ENCODE data around the gene CDH18.
"Not testable (repeated sequence)": the region's sequence is repeated elsewhere in the genome, so short reads cannot be mapped to it uniquely, and the experiment has no call there.

CDH18 gene

GRCh38 chr5:19855931-19856330 is 132.1 kb downstream of the CDH18 start:
- no peak overlapping the region for H3K9ac ChIP-seq (ENCODE audit: low read depth, low read length)
- H3K36me3 ChIP-seq (ENCODE audit: insufficient read depth, low read length): no peaks in the 10 kb centered on the region
- 0 out of 2 replicates have a peak, but pooled peaks cover 2% of the 10 kb centered on the region for H3K9me3 ChIP-seq (ENCODE audit: control insufficient read depth, insufficient read depth, low read length)
- no peaks in the 10 kb centered on the region for H3K4me1 ChIP-seq (ENCODE audit: insufficient read depth, low read length)

- Histone ChIP-seq H3K4me1 (ENCODE audit: insufficient read depth, low read length) (no peaks in the 10 kb centered on the region), H3K9ac (ENCODE audit: low read depth, low read length) (no peak overlapping the region), H3K9me3 (ENCODE audit: control insufficient read depth, insufficient read depth, low read length) (0 out of 2 replicates have a peak, but pooled peaks cover 2% of the 10 kb centered on the region), H3K36me3 (ENCODE audit: insufficient read depth, low read length) (no peaks in the 10 kb centered on the region)
These were observed 132.5 kb downstream of the CDH18 start for GRCh38 chr5:19855453-19855852.

GRCh38 chr5:19855031-19855430 is 133.0 kb downstream of the CDH18 start:
- no peak overlapping the region for H3K9ac ChIP-seq (ENCODE audit: low read depth, low read length)
- H3K36me3 ChIP-seq (ENCODE audit: insufficient read depth, low read length): no peaks in the 10 kb centered on the region
- no peaks in the 10 kb centered on the region for H3K4me1 ChIP-seq (ENCODE audit: insufficient read depth, low read length)
- 0 out of 2 replicates have a peak, but pooled peaks cover 2% of the 10 kb centered on the region for H3K9me3 ChIP-seq (ENCODE audit: control insufficient read depth, insufficient read depth, low read length)

GRCh38 chr5:19853616-19854240 is 134.3 kb downstream of the CDH18 start:
- Histone ChIP-seq H3K9ac (ENCODE audit: low read depth, low read length) (no peak overlapping the region), H3K36me3 (ENCODE audit: insufficient read depth, low read length) (no peaks in the 10 kb centered on the region), H3K9me3 (ENCODE audit: control insufficient read depth, insufficient read depth, low read length) (no peaks in the 10 kb centered on the region), H3K4me1 (ENCODE audit: insufficient read depth, low read length) (no peaks in the 10 kb centered on the region)

GRCh38 chr5:19837536-19838174 is 150.3 kb downstream of the CDH18 start:
- H3K36me3 ChIP-seq (ENCODE audit: insufficient read depth, low read length): no peaks in the 10 kb centered on the region
- H3K4me1 ChIP-seq (ENCODE audit: insufficient read depth, low read length): no peaks in the 10 kb centered on the region
- H3K9me3 ChIP-seq (ENCODE audit: control insufficient read depth, insufficient read depth, low read length): no peaks in the 10 kb centered on the region
- no peak overlapping the region for H3K9ac ChIP-seq (ENCODE audit: low read depth, low read length)

- Histone ChIP-seq H3K9me3 (ENCODE audit: control insufficient read depth, insufficient read depth, low read length) (no peaks in the 10 kb centered on the region; the same call in none of the 2 replicates), H3K4me1 (ENCODE audit: insufficient read depth, low read length) (no peaks in the 10 kb centered on the region), H3K36me3 (ENCODE audit: insufficient read depth, low read length) (no peaks in the 10 kb centered on the region), H3K9ac (ENCODE audit: low read depth, low read length) (no peak overlapping the region)
These were observed 152.6 kb downstream of the CDH18 start for GRCh38 chr5:19835442-19835841.

GRCh38 chr5:19812720-19813119 is 175.3 kb downstream of the CDH18 start:
- not testable (repeated sequence) for H3K9me3 ChIP-seq (ENCODE audit: control insufficient read depth, insufficient read depth, low read length); H3K36me3 ChIP-seq (ENCODE audit: insufficient read depth, low read length); H3K4me1 ChIP-seq (ENCODE audit: insufficient read depth, low read length); H3K9ac ChIP-seq (ENCODE audit: low read depth, low read length)

- H3K36me3 ChIP-seq (ENCODE audit: insufficient read depth, low read length): no peaks in the 10 kb centered on the region
- H3K9ac ChIP-seq (ENCODE audit: low read depth, low read length): no peak overlapping the region
- H3K9me3 ChIP-seq (ENCODE audit: control insufficient read depth, insufficient read depth, low read length): no peaks in the 10 kb centered on the region
These were observed 181.2 kb downstream of the CDH18 start for GRCh38 chr5:19806756-19807155.

GRCh38 chr5:19802686-19803085 is 185.3 kb downstream of the CDH18 start:
- peaks cover 4% of the 10 kb centered on the region; the same call in 1 of the 2 replicates for H3K4me1 ChIP-seq (ENCODE audit: insufficient read depth, low read length)
- no peak overlapping the region for H3K9ac ChIP-seq (ENCODE audit: low read depth, low read length)
- H3K9me3 ChIP-seq (ENCODE audit: control insufficient read depth, insufficient read depth, low read length): no peaks in the 10 kb centered on the region
- no peaks in the 10 kb centered on the region for H3K36me3 ChIP-seq (ENCODE audit: insufficient read depth, low read length)

More at GRCh38 chr5:19806756-19807155, 181.2 kb downstream of the CDH18 start:
- no peaks in the 10 kb centered on the region for H3K4me1 ChIP-seq (ENCODE audit: insufficient read depth, low read length)

- H3K36me3 ChIP-seq (ENCODE audit: insufficient read depth, low read length): no peaks in the 10 kb centered on the region
- no peak overlapping the region for H3K9ac ChIP-seq (ENCODE audit: low read depth, low read length)
- no peaks in the 10 kb centered on the region for H3K9me3 ChIP-seq (ENCODE audit: control insufficient read depth, insufficient read depth, low read length)
- no peaks in the 10 kb centered on the region for H3K4me1 ChIP-seq (ENCODE audit: insufficient read depth, low read length)
These were observed 192.8 kb downstream of the CDH18 start for GRCh38 chr5:19795218-19795617.

GRCh38 chr5:19790829-19791466 is 197.1 kb downstream of the CDH18 start:
- no peaks in the 10 kb centered on the region for H3K9me3 ChIP-seq (ENCODE audit: control insufficient read depth, insufficient read depth, low read length)
- no peaks in the 10 kb centered on the region for H3K36me3 ChIP-seq (ENCODE audit: insufficient read depth, low read length)
- no peaks in the 10 kb centered on the region for H3K4me1 ChIP-seq (ENCODE audit: insufficient read depth, low read length)
- no peak overlapping the region for H3K9ac ChIP-seq (ENCODE audit: low read depth, low read length)

- Histone ChIP-seq H3K9ac (ENCODE audit: low read depth, low read length) (no peak overlapping the region), H3K9me3 (ENCODE audit: control insufficient read depth, insufficient read depth, low read length) (no peaks in the 10 kb centered on the region), H3K4me1 (ENCODE audit: insufficient read depth, low read length) (no peaks in the 10 kb centered on the region; the same call in 1 of the 2 replicates), H3K36me3 (ENCODE audit: insufficient read depth, low read length) (no peaks in the 10 kb centered on the region)
These were observed 205.4 kb downstream of the CDH18 start for GRCh38 chr5:19782566-19782965.

- no peaks in the 10 kb centered on the region for H3K36me3 ChIP-seq (ENCODE audit: insufficient read depth, low read length)
- no peaks in the 10 kb centered on the region for H3K9me3 ChIP-seq (ENCODE audit: control insufficient read depth, insufficient read depth, low read length)
- H3K9ac ChIP-seq (ENCODE audit: low read depth, low read length): no peak overlapping the region
- peaks cover 4% of the 10 kb centered on the region; the same call in 1 of the 2 replicates for H3K4me1 ChIP-seq (ENCODE audit: insufficient read depth, low read length)
These were observed 210.6 kb downstream of the CDH18 start for GRCh38 chr5:19777363-19777762.

GRCh38 chr5:19776886-19777285 is 211.1 kb downstream of the CDH18 start:
- H3K9me3 ChIP-seq (ENCODE audit: control insufficient read depth, insufficient read depth, low read length); H3K9ac ChIP-seq (ENCODE audit: low read depth, low read length); H3K36me3 ChIP-seq (ENCODE audit: insufficient read depth, low read length); H3K4me1 ChIP-seq (ENCODE audit: insufficient read depth, low read length): not testable (repeated sequence)

Measured in ES-I3 (cell line).